ENCODE measurements around the gene DMWD.

- TF ChIP-seq, protein P1, sequence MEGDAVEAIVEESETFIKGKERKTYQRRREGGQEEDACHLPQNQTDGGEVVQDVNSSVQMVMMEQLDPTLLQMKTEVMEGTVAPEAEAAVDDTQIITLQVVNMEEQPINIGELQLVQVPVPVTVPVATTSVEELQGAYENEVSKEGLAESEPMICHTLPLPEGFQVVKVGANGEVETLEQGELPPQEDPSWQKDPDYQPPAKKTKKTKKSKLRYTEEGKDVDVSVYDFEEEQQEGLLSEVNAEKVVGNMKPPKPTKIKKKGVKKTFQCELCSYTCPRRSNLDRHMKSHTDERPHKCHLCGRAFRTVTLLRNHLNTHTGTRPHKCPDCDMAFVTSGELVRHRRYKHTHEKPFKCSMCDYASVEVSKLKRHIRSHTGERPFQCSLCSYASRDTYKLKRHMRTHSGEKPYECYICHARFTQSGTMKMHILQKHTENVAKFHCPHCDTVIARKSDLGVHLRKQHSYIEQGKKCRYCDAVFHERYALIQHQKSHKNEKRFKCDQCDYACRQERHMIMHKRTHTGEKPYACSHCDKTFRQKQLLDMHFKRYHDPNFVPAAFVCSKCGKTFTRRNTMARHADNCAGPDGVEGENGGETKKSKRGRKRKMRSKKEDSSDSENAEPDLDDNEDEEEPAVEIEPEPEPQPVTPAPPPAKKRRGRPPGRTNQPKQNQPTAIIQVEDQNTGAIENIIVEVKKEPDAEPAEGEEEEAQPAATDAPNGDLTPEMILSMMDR (conservative IDR thresholded peaks at IDR 0.05; ENCODE audit: low read length), result no peak
- TF ChIP-seq EZH2phosphoT487 (IDR thresholded peaks at IDR 0.05; ENCODE audit: borderline replicate concordance, low read depth, low read length), result no peak
Observed at GRCh38 chr19:45766869-45767346, 25.7 kb downstream of the DMWD start.

All from OCI-LY7 (cell line).